ENCODE data around the gene TSPAN1. TPM values are rescaled to one million over a fixed set of nuclear protein-coding genes. Genes with fewer than 3 reads are reported as not detected.
A peak's percentile ranks its signal among the peaks of the same experiment; 100 is the strongest.

Gene TSPAN1
- polyA plus RNA-seq, 1 experiment, result 1.1 TPM

DNA sequence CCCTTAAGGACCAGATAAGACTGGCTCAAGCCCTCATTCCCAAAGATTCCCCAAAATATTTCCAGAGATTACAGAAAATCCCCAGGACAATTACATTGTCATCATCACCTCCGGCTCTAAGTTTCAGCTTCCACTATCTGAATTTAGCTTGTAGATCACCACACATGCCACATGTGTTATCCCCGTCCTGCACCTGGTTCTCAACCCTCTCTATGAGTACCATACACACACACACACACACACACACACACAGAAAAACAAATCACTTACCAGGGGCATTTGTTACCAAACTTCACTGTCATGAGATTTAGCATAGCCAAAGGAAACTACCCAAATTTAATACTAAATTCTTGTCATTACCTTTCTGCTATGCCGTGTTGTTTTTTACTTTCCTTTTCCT lies 15.4 kb upstream of the TSPAN1 start:
- TF ChIP-seq, protein P1, sequence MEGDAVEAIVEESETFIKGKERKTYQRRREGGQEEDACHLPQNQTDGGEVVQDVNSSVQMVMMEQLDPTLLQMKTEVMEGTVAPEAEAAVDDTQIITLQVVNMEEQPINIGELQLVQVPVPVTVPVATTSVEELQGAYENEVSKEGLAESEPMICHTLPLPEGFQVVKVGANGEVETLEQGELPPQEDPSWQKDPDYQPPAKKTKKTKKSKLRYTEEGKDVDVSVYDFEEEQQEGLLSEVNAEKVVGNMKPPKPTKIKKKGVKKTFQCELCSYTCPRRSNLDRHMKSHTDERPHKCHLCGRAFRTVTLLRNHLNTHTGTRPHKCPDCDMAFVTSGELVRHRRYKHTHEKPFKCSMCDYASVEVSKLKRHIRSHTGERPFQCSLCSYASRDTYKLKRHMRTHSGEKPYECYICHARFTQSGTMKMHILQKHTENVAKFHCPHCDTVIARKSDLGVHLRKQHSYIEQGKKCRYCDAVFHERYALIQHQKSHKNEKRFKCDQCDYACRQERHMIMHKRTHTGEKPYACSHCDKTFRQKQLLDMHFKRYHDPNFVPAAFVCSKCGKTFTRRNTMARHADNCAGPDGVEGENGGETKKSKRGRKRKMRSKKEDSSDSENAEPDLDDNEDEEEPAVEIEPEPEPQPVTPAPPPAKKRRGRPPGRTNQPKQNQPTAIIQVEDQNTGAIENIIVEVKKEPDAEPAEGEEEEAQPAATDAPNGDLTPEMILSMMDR (IDR thresholded peaks at IDR 0.05; ENCODE audit: insufficient read depth, low read depth, low read length), result no peak
- ChIA-PET POLR2A (no interaction called here), CTCF (interaction anchor here (1.5 kb wide), 1 partner anchor 49 kb away, joined by 3 read pairs; no protein-coding TSS in a partner anchor)
- H3K36me3 ChIP-seq (ENCODE audit: control insufficient read depth, insufficient read depth, low read length), result no peaks in the 10 kb centered on the region
- no peak for DNase-seq (ENCODE audit: low read depth)
- no peaks in the 10 kb centered on the region for H3K27me3 ChIP-seq (ENCODE audit: control insufficient read depth, insufficient read depth, low read length)
- no peak overlapping the region for H3K4me3 ChIP-seq (ENCODE audit: low read depth, low read length)

DNA sequence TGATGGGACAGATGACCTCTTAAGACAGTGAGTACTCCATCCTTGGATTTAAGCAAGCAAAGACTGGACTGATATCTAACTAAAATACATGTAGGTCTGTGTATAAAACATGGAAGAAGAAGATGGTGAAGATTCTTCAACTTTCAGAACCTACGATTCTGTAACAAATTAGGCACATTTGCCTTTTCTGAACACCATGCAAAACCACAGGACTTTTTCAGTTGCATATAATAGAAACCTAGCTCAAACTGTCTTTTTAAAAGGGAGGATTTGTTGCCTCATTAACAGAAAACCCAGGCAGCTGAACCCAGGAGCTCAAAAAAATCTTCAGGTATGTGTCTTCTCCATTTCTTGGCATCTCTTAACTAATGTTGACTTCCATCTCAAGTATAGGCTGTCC lies 14.7 kb upstream of the TSPAN1 start:
- TF ChIP-seq, protein P1 (IDR thresholded peaks at IDR 0.05; ENCODE audit: insufficient read depth, low read depth, low read length), result no peak
- DNase-seq (ENCODE audit: low read depth), result no peak
- Histone ChIP-seq H3K27me3 (ENCODE audit: control insufficient read depth, insufficient read depth, low read length) (no peaks in the 10 kb centered on the region), H3K36me3 (ENCODE audit: control insufficient read depth, insufficient read depth, low read length) (no peaks in the 10 kb centered on the region), H3K4me3 (ENCODE audit: low read depth, low read length) (no peak overlapping the region)
- POLR2A ChIA-PET, result no interaction called here
- CTCF ChIA-PET, result interaction anchor here (1.5 kb wide), 1 partner anchor 50 kb away, joined by 3 read pairs; no protein-coding TSS in a partner anchor

DNA sequence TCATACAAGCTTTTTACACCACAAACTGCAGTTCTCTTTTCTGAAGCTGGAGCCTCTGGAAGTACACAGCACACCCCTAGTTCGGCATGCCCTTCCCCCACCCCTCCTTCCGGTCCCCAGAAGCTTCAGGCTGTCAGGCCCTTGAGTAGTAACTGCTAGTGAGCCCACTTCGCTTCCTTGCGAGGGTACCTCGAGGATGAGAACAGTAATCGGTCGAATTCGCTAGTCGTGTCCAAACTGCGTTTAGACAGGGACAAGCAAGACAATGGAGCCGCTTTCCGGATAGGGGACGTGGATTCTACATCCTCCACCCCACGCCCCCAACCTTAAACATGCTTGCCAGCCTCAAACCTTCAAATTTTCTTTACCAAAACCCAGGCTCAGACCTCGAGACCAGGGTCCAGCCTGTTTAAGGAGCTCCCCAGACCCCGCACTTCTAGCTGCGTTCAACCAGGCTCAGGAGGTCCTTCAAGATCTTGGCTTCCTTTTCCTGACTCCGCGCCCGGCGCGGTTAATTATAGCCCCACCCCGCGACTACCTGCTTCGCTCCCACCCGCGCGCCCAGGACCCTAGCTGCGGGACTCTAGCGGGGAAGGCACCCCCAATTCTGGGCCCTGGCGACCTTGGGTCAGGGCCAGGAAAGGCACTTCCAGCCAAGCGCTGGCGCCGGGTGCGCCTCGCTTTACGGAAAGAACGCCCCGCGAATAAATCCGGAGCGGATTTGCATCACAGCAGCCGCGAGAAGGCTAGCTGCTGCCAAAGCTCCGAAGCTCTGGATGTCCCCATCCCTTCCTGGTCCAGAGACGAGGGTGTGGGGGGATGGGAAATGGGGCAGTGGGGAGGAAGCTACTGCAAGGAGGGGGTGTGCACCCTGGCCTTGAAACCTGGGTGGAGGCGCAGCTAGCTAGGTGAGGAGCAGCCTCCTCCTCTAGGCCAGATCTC lies 8.1 kb upstream of the TSPAN1 start:
- Histone ChIP-seq H3K4me3 (ENCODE audit: low read depth, low read length) (peak overlapping the region; percentile 37), H3K36me3 (ENCODE audit: control insufficient read depth, insufficient read depth, low read length) (no peaks in the 10 kb centered on the region), H3K27me3 (ENCODE audit: control insufficient read depth, insufficient read depth, low read length) (peaks cover 4% of the 10 kb centered on the region)
- DNase-seq (ENCODE audit: low read depth), result no peak
- TF ChIP-seq, protein P1 (IDR thresholded peaks at IDR 0.05; ENCODE audit: insufficient read depth, low read depth, low read length), result no peak
- ChIA-PET CTCF (interaction anchor here (0.7 to 2.0 kb wide), 3 partner anchors 15 to 198 kb away, joined by 4 to 9 read pairs (median 4); no protein-coding TSS in a partner anchor), POLR2A (no interaction called here)

DNA sequence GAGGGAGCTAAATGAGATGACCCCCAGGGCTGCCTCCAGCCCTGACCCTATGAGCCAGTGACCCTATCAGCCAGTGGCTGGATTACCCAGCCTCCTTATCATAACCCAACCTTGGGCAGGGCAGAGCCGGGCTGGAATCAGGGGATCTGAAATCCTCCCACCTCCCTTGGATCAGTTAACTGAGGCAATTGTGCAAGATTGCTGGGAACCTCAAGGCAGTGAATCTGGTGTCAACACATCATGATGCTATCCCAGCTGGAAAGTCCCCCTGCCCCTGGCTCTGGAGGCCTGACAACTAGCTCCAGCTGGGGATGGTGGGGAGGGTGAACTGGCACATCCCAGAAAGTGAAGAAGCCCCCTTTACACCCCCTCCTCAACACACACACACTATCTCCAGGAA lies 6.4 kb upstream of the TSPAN1 start:
- TF ChIP-seq, protein P1 (IDR thresholded peaks at IDR 0.05; ENCODE audit: insufficient read depth, low read depth, low read length), result no peak
- Histone ChIP-seq H3K36me3 (ENCODE audit: control insufficient read depth, insufficient read depth, low read length) (no peaks in the 10 kb centered on the region), H3K4me3 (ENCODE audit: low read depth, low read length) (no peak overlapping the region), H3K27me3 (ENCODE audit: control insufficient read depth, insufficient read depth, low read length) (peaks cover 4% of the 10 kb centered on the region)
- ChIA-PET POLR2A (no interaction called here), CTCF (interaction anchor here (0.7 to 2.1 kb wide), 5 partner anchors 13 to 1455 kb away, joined by 3 to 9 read pairs (median 6); no protein-coding TSS in a partner anchor)
- DNase-seq (ENCODE audit: low read depth), result no peak

DNA sequence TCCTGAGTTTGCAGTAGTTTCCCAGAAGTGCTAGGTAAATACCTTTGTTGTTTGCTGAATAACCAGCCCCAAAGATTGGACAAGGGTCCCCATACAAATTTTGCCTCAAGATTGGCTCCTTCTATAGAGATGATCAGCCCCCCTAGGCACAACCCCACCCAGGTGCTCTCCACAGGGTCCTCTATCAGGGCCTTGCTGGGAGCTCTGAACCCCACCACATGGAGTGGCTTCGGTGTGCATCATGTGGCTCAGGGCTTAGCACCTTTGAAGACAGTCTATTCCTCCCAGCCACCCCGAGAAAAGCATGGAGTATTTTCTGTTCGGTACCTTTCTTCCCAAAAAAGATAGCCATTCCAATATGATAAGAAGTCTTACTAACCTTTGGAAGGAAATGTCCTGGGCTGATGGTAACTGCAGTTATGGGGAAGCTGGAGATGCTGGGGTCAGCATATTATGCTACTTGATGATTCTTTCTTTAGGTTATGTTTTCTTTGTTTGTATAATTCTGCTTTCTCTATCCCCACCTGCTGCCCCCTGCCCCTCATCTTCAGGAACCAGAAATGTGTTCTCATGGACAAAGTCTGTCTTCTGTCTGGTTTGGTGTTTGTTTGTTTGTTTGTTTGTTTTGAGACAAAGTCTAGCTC lies 5.0 kb upstream of the TSPAN1 start:
- TF ChIP-seq, protein P1 (IDR thresholded peaks at IDR 0.05; ENCODE audit: insufficient read depth, low read depth, low read length), result no peak
- ChIA-PET POLR2A (no interaction called here), CTCF (interaction anchor here (1.0 to 2.1 kb wide), 2 partner anchors 9 to 11 kb away, joined by 3 to 9 read pairs; no protein-coding TSS in a partner anchor)
- Histone ChIP-seq H3K27me3 (ENCODE audit: control insufficient read depth, insufficient read depth, low read length) (peaks cover 4% of the 10 kb centered on the region), H3K36me3 (ENCODE audit: control insufficient read depth, insufficient read depth, low read length) (no peaks in the 10 kb centered on the region), H3K4me3 (ENCODE audit: low read depth, low read length) (no peak overlapping the region)
- no peak for DNase-seq (ENCODE audit: low read depth)
